PC-9 (cell line): ENCODE data around the gene AGMO. TPM values are rescaled to one million over a fixed set of nuclear protein-coding genes. Genes with fewer than 3 reads are reported as not detected.

Experiments used
- BruUV-seq: library from RNA; stranded (reverse); fragments of 400-500 nt; replicated peaks from 2 replicates; lab custom pipeline; 2021; lab: Mats Ljungman, UMichigan
- CTCF ChIA-PET: fragments of 300-600 bp; sonication (Branson Sonifier 250); formaldehyde crosslinking; loops from one replicate; lab custom pipeline; 2022; ENCODE audit warnings: antibody characterized with exemption; lab: Charles Lee
- POLR2A ChIA-PET: fragments of 300-600 bp; sonication (Branson Sonifier 250); formaldehyde crosslinking; loops from one replicate; lab custom pipeline; 2022; ENCODE audit warnings: antibody characterized with exemption; ENCODE audit not compliant: unreplicated experiment; lab: Charles Lee
- DNase-seq, 2 experiments: peaks; one replicate each; pipeline versions ENCODE4 v3.0.0 to v3.0.0-alpha.2; 2015 to 2022; ENCODE audit warnings: mixed read lengths in 1 of 2
- H2AFZ ChIP-seq: fragments of 200-600 bp; sonication (generic); 2 replicates; pipeline ENCODE4 v1.8.1; 2017; ENCODE audit warnings: antibody characterized with exemption
- H3F3A ChIP-seq: fragments of 200-600 bp; sonication (generic); 2 replicates; pipeline ENCODE4 v1.8.1; 2017; ENCODE audit warnings: antibody characterized with exemption, mild to moderate bottlenecking, low read depth; ENCODE audit not compliant: insufficient read depth
- H3K27ac ChIP-seq: fragments of 200-600 bp; sonication (generic); 2 replicates; pipeline ENCODE4 v1.6.1; 2016; ENCODE audit warnings: mixed run types
- H3K27me3 ChIP-seq: fragments of 200-600 bp; sonication (generic); 2 replicates; pipeline ENCODE4 v1.6.1; 2016; ENCODE audit warnings: low read depth, mixed run types; ENCODE audit not compliant: insufficient read depth
- H3K36me3 ChIP-seq: fragments of 200-600 bp; sonication (generic); 2 replicates; pipeline ENCODE4 v1.6.1; 2016; ENCODE audit warnings: low read depth, mixed run types
- H3K4me1 ChIP-seq: fragments of 200-600 bp; sonication (generic); replicated peaks from 2 replicates; pipeline ENCODE4 v1.6.1; 2016; ENCODE audit warnings: mixed run types; ENCODE audit not compliant: insufficient read depth
- H3K4me2 ChIP-seq: fragments of 200-600 bp; sonication (generic); 2 replicates; pipeline ENCODE4 v1.6.1; 2017; ENCODE audit warnings: mixed run types
- H3K4me3 ChIP-seq: fragments of 200-600 bp; sonication (generic); 2 replicates; pipeline ENCODE4 v1.6.1; 2016; ENCODE audit warnings: mixed run types
- H3K79me2 ChIP-seq: fragments of 200-600 bp; sonication (generic); 2 replicates; pipeline ENCODE4 v1.6.1; 2017; ENCODE audit warnings: low read depth, mixed run types
- H3K9me2 ChIP-seq: fragments of 200-600 bp; sonication (generic); 2 replicates; pipeline ENCODE4 v1.8.1; 2017; ENCODE audit warnings: mild to moderate bottlenecking; ENCODE audit not compliant: insufficient read depth
- H3K9me3 ChIP-seq: fragments of 200-600 bp; sonication (generic); 2 replicates; pipeline ENCODE4 v1.8.1; 2016; ENCODE audit warnings: low read depth; ENCODE audit not compliant: insufficient read depth
- H4K20me1 ChIP-seq: fragments of 200-600 bp; sonication (generic); 2 replicates; pipeline ENCODE4 v1.8.1; 2017; ENCODE audit not compliant: insufficient read depth
- EZH2 ChIP-seq: fragments of 200-600 bp; sonication (generic); IDR thresholded peaks from 2 replicates; pipeline ENCODE4 v1.8.0; 2017; ENCODE audit warnings: antibody characterized with exemption, low read depth
- intact Hi-C: fragments of 100-400 bp; cut with micrococcal nuclease; formaldehyde crosslinking; loops from one replicate; pipeline ENCODE4 v1.10.0; 2022; ENCODE audit not compliant: unreplicated experiment
- total RNA-seq: library from RNA; stranded (reverse); gene quantifications from 2 replicates; pipeline ENCODE4 v1.2.3, GENCODE V29; 2021
- TF ChIP-seq, protein P1 (sequence below): fragments of 200-600 bp; sonication (generic); conservative IDR thresholded peaks from 2 replicates; pipeline ENCODE4 v1.6.1; 2017; ENCODE audit warnings: mixed run types, antibody characterized with exemption, mild to moderate bottlenecking, moderate library complexity

AGMO gene
- total RNA-seq, 1 experiment from 2014 or later = not detected

DNA sequence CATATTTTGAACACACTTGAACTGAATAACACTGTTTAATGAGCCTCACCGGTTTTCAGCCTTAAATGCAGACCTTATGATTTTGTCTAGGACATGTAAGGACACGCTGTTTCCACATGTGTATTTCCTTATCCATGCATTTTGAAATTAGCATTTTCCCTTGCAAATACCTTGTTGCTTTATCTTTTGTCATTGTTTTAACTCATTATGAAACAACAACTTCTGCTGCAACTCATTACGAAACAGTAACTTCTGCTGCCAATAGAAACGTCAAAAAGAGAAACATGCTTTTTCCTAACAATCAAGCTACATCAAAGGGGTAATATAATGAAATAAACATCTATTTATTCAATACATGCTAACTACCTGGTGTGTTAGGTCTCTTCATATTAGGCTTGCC is 322.0 kb downstream of the AGMO start:
- Histone ChIP-seq H3K4me1 (no peaks in the 10 kb centered on the region), H3K36me3 (no peaks in the 10 kb centered on the region), H3K79me2 (no peaks in the 10 kb centered on the region), H3K4me3 (no peak overlapping the region), H3F3A (no peaks in the 10 kb centered on the region), H3K9me3 (no peaks in the 10 kb centered on the region), H2AFZ (no peak overlapping the region), H4K20me1 (no peaks in the 10 kb centered on the region), H3K4me2 (no peak overlapping the region), H3K27me3 (no peaks in the 10 kb centered on the region), H3K27ac (no peak overlapping the region), H3K9me2 (peaks cover 5% of the 10 kb centered on the region; the same call in 1 of the 2 replicates)
- intact Hi-C loops = no loop called here
- peak in 1 of 2 experiments; percentile 17 for DNase-seq
- CTCF ChIA-PET = no interaction called here
- BruUV-seq = no TSS peak
- POLR2A ChIA-PET = no interaction called here
- no peak for TF ChIP-seq EZH2
- TF ChIP-seq, protein P1, sequence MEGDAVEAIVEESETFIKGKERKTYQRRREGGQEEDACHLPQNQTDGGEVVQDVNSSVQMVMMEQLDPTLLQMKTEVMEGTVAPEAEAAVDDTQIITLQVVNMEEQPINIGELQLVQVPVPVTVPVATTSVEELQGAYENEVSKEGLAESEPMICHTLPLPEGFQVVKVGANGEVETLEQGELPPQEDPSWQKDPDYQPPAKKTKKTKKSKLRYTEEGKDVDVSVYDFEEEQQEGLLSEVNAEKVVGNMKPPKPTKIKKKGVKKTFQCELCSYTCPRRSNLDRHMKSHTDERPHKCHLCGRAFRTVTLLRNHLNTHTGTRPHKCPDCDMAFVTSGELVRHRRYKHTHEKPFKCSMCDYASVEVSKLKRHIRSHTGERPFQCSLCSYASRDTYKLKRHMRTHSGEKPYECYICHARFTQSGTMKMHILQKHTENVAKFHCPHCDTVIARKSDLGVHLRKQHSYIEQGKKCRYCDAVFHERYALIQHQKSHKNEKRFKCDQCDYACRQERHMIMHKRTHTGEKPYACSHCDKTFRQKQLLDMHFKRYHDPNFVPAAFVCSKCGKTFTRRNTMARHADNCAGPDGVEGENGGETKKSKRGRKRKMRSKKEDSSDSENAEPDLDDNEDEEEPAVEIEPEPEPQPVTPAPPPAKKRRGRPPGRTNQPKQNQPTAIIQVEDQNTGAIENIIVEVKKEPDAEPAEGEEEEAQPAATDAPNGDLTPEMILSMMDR = no peak

DNA sequence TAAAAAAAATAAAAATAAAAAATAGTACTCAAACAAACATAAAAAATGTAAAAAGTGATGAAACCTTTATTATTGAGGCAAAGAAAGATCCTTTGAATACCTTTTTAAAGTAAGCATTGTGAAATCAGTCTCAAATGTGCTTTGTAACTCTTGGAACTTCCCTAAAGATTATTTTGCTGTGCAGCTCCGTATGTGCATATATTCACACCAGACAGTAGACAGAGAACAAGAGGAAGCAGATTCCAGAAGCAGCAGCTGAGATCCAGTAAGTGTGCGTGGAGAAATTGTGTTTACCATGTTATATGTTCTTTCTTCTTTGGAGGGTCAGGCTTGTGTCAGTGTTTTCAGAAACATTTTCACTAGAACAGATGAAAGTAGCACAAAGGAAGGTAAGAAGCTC is 324.9 kb downstream of the AGMO start:
- POLR2A ChIA-PET = no interaction called here
- Histone ChIP-seq H3K4me1 (no peaks in the 10 kb centered on the region), H3K36me3 (no peaks in the 10 kb centered on the region), H3K9me2 (peaks cover 5% of the 10 kb centered on the region; the same call in 1 of the 2 replicates), H3K27ac (no peak overlapping the region), H4K20me1 (no peaks in the 10 kb centered on the region), H3K9me3 (no peaks in the 10 kb centered on the region), H3F3A (no peaks in the 10 kb centered on the region), H2AFZ (peak overlapping the region; percentile 7; the same call in 1 of the 2 replicates), H3K4me2 (no peak overlapping the region), H3K4me3 (no peak overlapping the region), H3K27me3 (no peaks in the 10 kb centered on the region), H3K79me2 (no peaks in the 10 kb centered on the region)
- no peak for DNase-seq
- intact Hi-C loops = no loop called here
- CTCF ChIA-PET = interaction anchor here (0.6 kb wide), 1 partner anchor 560 kb away, joined by 3 read pairs; no protein-coding TSS in a partner anchor
- BruUV-seq = no TSS peak
- TF ChIP-seq, protein P1 = no peak
- no peak for TF ChIP-seq EZH2

DNA sequence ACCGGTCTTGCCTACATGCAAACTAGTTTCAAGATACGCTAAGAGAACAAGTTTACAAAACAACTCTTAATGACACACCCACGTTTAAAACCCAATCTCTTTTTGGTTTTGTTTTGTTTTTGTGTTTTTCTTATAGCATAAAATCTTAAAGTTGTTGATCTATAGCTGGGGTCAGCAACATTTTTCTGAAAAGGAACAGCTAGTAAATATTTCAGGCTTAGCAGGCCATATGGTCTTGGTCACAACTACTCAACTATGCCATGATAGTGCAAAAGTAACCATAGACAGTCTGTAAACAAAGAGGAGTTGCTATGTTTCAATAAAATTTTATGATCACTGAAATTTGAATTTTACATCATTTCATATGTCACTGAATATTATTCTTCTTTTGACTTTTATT is 327.4 kb downstream of the AGMO start:
- Histone ChIP-seq H2AFZ (no peak overlapping the region), H3K36me3 (no peaks in the 10 kb centered on the region), H3K9me2 (peaks cover 5% of the 10 kb centered on the region; the same call in 1 of the 2 replicates), H3K4me2 (no peak overlapping the region), H3K79me2 (no peaks in the 10 kb centered on the region), H3K9me3 (no peaks in the 10 kb centered on the region), H3K27ac (no peak overlapping the region), H4K20me1 (no peaks in the 10 kb centered on the region), H3K27me3 (no peaks in the 10 kb centered on the region), H3K4me3 (no peak overlapping the region), H3K4me1 (no peaks in the 10 kb centered on the region), H3F3A (no peaks in the 10 kb centered on the region)
- DNase-seq = no peak
- TF ChIP-seq, protein P1 = no peak
- no peak for TF ChIP-seq EZH2
- CTCF ChIA-PET = no interaction called here
- no TSS peak for BruUV-seq
- intact Hi-C loops = no loop called here
- POLR2A ChIA-PET = no interaction called here
